ENCODE results near the gene GRXCR2.
"Not testable (repeated sequence)": the region's sequence is repeated elsewhere in the genome, so short reads cannot be mapped to it uniquely, and the experiment has no call there.

GRXCR2 gene

DNA sequence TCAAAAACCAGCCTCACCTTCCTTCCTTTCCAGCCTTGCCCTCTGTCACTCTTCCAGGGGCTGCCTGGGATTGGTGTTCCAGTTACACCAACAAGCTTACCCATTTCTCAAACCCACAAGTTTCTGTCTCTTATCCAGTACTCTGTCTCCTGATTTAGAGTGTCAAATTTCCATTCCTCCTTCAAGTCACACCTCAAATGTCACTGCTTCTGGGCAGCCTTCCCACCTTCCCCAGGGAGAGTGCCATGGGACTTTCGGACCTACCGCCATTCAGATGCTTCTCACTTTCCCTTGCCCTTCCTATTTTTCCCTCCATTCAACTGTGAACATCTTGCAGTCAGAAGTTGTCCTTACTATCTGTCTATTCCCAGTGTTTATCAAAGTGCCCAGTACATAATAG, 2.0 kb upstream of the GRXCR2 start:
- DNase-seq: no peak

DNA sequence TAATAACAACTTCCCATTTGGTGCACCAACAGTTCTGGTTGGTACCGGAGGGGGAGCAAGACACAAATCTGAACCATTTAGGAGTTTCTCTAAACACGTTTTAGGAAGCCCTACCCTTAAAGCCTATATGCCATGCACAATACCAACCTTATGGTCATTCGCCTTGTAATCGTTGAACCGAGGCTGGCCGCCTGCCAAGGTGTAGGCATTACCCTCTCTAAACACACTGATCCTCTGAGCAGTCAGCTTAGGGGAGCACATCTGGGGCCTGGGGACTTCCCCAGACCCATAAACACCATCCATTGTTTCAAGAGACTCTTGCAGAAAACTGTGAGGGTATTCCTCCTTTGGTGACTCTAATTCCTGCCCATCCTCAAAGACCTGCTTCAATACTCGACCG, 328 bp downstream of the GRXCR2 start:
- DNase-seq: peak; percentile 87 to 96

DNA sequence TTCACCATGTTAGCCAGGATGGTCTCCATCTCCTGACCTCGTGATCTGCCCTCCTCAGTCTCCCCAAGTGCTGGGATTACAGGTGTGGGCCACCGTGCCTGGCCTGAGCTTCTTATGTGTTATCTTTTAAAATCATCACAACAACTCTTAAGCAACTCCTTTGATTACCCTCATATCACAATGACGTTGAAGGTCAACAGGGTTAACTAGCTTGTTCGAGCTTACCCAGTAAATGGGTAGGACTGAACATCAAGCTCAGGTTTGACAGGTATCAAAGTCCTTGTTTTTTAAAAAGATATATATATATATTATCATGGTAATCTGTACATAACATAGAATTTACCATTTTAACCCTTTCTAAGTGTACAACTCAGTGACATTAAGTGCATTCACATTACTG, 3.1 kb downstream of the GRXCR2 start:
- no peak for DNase-seq

DNA sequence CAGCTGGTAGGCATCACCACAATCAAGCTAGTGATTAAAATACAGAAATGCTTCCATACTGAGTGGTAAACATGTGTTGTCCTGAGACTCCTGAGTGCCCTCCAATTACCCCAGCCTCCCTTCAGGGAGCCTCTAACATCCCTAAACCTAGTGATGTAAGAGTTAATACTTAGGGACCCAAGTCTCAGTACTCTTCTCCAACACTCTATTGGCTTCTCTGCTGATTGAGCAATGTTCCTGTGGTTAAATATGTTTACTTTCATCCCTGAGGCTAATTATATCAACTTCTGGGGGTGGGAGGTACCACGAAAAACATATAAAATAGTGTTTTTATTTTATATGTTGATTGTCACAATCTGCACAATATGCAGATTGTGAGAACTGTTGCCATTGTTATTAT, 5.0 kb downstream of the GRXCR2 start:
- DNase-seq: no peak

DNA sequence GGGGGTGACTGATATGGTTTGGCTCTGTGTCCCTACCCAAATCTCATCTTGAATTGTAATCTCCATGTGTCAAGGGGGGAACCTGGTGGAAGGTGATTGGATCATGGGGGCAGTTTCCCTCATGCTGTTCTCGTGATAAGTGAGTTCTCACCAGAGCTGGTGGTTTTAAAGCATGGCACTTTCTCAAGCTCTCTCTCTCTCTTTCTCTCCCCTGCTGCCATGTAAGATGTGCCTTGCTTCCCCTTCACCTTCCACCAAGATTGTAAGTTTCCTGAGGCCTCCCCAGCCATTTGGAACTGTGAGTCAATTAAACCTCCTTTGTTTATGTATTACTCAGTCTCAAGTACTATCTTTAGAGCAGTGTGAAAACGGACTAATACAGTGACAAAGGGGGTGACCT, 8.4 kb downstream of the GRXCR2 start:
- DNase-seq: not testable (repeated sequence)

DNA sequence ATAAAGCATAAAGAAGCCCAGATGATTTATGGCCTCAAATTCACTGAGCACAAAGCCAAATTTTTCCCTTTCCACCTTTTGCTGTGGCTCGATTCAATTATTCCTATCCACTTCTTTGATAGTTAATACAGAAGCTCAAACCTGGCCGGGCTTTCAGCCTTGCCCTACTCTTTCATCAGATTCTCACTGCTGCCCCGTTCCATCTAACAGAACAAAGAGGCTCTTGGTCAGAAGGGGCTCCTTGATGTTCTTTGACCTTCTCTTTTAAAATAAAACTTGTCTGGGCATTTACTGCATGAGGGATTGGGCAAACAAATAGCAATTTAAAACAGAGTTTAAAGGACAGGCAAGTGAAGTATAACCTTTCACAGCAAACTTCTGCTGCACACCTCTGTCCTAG, 9.8 kb downstream of the GRXCR2 start:
- no peak for DNase-seq

DNA sequence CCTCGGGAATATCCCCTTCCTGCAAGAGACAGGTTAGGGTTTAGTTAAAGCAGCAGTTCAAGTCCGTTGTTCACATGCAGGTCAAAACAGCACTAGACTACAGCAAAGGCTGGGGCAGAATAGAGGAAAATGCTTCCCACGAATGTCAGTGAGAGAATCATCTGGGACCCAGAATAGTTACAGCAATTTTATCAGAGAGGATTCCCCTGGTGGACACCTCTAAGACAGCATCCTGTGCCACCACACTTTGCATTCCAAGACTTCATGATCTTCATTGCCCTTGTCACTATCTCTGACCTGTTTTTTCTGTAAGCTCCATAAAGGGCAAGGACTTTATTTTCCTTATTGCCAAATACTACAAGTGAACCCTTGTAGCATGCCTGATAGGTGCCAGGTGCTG, 12.9 kb downstream of the GRXCR2 start:
- peak; percentile 25 to 45 for DNase-seq

DNA sequence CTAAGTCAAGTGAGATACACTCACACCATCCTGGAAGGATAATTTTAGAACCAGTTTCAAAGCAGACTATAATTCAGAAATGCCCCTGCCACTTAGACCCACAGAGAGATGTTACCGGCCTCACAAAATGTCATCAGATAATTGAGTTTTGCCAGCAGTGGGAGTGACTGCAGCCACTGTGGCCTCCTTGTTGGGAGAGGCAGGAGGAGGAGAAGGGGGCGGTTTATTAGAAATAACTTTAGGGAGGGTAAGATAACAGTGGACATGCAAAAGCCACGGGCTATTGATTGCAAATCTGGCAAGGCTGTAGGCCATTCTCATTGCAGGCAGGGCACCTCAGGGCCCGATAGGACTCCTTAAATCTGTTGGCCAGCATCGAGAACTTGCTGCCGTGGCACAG, 13.4 kb downstream of the GRXCR2 start:
- DNase-seq: no peak

DNA sequence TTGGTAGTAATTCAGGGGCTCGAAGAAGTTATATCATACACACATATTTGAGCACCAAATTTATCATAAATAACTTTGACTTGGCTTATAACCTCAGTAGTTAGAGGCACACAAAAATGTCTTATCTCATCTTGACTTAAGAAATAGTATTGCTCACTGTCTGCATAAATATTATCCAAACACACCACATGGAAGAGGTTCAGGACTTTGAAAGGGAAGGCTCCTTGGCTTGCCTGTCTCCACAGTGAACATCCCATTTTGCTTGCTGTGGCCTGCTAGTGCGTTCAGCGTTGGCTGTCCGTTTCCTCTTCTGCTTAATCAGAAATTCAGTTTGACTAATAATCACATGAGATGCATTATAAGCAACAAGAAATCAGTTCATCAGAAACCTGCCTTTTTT, 13.9 kb downstream of the GRXCR2 start:
- no peak for DNase-seq

DNA sequence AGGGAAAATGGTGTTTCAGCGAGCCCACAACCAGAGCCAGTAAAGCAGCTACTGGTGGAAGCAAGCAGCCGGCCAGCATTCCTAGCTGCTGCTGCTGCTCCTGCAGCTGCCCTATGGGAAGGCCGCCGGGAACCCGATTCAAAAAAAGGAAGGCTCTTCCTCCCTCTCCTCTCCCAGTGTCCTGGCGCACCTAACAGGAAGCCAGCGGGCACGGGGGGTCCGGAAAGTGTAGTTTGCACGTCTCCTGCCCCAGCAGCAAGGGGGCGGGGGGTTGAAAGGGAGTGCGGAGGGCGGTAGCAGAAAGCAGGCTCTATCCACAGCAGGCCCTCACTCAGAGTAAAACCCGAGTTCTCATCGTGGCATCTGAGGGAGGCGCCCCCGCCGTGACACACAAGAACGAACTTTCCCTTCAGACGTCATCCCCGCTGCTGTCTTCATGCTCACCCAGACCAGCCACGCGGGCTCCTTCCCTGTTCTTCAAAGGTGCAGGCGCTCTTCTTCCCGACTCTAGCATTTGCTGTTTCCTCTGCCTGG, 16.5 kb downstream of the GRXCR2 start:
- no peak for DNase-seq

DNA sequence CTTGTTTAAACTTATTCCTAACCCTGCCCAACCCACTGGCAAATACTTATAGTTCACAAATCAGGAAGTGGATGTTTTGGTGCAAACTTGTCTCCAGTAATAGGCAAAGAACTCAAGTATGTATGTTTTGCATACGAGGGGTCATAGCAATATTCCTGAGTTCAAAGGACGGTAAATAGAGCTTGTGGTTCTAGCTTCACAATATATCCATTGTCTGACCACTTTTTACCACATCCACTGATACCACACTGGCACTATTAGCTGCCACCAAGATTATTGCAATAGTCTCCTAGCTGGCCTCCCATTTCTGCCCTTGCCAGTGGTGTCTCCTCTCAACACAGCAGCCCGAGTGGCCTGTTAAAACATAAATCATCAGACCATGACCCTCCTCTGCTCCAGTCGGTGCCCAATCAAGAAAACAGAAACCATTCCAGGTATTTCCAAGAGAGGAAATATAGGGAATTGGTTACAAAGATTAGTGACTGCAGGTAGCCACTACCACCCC, 17.0 kb downstream of the GRXCR2 start:
- DNase-seq: no peak

DNA sequence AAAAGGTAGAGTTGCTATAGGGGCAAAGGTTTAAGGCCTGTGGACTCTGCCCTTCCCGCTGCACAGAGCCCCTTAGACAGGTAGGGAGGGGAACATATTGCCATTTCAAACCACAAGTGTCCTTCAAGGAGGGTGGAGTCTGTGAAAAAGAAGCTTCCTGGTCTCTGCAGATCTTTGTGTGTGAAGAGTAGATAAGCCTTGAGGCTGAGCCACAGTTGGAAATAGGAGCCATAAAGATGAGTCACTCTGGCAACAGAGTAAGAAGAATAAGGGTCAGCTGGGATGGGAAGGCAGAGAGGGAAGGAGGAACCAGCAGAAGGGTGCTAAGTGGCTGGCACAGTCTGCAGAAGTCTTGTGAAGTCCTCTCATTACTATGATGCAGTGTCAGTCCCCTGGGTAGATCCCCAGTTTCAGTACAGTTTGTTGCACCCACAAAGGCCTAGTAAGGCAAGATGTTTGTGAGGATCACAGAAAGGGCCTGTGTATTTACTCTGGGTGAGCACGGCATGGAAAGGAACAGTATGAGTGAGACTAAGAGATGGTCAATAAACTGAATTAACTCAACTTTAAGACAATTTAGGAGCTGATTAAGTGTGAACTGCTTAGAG, 18.1 kb downstream of the GRXCR2 start:
- no peak for DNase-seq

DNA sequence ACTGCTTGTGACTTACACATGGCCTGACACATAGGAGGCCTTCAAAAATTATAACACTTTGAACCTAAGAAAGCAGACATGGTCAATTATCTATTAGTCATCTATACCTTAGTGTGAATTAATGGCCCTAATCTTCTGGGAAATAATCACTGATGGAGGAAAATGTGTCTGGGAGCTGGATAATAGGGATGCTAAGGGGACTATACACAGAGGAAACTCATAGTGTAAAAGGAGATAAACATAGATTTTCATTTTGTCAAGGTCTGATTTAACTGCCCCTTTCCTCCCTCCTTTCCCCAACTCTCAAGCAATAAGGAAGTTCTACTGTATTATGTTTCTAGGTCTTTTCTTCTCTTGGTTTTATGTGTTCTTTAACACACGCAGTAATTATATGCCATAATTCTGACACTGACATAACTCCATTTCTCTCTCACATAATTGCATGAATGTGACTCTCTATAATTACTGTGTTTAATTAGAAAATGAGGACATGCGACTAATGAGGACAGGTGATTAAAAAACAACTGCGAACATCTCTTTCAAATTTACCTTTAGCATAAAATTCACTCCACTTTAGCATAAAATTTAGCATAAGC, 18.9 kb downstream of the GRXCR2 start:
- no peak for DNase-seq

DNA sequence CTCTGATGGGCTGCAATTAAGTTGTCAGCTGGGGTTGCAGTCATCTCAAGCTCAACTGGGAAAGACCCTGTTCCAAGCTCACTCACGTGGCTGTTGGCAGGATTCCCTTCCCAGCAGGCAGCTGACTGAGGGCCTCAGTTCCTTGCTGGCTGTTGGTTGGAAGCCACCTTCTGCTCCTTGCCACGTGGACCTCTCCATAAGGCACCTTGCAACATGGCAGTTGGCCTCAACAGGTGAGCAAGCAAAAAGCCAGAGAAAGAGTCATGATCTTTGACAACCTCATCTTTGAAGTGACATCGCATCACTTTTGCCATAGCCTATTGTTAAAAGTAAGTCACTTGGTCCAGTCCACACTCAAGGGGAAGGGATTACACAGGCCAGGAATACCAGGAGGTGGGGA, 19.8 kb downstream of the GRXCR2 start:
- no peak for DNase-seq

DNA sequence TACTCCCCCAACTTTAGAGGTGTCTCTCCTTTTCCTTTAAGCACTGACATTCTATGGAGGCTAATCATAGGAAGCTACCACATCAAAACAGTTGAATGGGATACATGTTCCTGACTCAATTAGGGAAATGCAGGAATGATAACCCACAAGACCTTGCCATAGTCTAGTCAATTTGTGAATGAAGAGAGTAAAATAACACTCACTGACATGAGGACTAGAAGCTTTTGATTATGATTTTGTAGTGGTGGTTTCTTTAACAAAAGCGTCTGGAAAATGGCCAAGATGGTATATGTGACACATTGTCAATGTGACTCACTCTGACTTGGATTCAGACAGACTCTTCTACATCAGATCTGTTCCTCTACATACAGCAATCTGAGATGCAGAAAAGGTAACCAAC, 24.0 kb downstream of the GRXCR2 start:
- no peak for DNase-seq

DNA sequence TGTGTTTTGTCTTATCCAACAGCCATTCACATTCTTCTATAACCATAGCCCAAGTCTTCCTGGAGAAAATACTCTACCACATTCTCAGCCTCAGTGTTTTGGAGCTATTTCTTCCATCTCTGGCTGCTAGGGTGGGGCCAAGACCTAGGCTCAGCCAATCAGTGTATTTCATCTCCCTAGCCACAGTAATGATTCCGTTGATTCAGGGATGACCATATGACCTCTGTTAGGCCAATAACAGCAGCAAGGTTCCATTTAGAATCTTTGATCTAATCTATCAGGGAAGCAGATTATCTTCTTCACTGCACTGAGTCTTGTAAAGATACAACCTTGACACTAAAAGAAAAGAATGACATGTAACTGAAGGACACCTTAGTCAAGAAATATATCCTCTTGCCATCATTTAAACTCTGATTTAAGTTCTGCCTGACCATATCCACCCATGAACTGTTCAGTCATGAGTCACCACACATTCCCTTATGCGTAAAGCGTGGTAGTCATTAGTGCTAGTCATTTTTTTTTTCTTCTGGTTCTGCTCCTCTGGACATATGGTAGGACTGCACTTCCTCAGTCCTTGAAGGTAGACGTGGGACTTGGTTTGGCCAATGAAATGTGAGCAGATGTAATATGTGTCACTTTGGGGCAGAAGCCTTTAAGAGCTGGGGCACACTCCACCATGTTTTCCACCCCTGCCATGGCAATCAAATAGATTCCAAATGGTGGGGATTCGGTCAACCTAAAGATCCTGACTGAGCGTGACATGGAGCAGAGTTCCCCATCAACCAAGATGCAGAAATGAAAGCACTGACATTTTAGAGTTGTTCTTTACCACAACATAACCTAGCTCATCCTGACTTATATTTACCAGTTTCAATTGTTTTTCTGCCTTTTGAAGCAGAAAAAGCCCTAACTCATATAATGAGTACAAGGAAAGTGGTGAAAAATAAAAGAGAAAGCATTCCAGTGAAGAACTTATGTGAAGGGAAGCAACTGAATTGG, 25.0 kb downstream of the GRXCR2 start:
- DNase-seq: no peak

DNA sequence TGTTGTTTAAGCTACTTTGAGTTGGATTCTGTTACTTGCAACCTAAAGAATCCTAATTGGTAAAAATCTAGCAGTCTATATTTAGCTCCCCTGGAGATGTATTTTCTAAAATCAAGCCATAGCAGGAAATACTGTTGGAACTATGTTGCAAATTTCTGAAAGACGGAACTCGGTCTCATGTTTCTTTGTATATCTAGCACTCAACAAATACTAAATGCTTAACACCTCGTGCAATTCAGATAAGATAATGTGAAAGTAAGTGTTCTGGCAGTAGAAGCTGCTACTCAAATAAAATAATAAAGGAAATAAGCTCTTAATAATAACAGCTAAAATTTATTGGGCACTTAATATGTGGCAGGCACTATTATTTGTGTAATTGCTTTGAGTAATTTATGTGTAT, 26.7 kb downstream of the GRXCR2 start:
- DNase-seq: no peak

DNA sequence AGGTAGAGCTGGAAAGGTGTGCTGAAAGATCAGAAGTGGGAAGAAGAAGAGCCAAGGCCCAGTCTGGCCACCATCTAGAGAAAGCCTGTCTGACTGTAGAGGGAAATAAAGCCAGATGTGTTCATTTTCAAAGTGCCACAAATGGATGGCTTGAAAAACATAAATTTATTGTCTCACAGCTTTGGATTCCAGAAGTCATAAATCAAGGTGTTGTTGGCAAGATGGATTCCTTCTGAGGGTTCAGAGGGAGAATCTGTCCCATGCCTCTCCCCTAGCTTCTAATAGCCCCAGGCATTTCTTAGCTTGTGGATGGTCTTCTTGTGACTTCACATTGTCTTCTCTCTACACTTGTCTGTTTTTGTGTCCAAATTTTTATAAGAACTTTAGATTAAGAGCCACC, 31.5 kb downstream of the GRXCR2 start:
- DNase-seq: no peak

DNA sequence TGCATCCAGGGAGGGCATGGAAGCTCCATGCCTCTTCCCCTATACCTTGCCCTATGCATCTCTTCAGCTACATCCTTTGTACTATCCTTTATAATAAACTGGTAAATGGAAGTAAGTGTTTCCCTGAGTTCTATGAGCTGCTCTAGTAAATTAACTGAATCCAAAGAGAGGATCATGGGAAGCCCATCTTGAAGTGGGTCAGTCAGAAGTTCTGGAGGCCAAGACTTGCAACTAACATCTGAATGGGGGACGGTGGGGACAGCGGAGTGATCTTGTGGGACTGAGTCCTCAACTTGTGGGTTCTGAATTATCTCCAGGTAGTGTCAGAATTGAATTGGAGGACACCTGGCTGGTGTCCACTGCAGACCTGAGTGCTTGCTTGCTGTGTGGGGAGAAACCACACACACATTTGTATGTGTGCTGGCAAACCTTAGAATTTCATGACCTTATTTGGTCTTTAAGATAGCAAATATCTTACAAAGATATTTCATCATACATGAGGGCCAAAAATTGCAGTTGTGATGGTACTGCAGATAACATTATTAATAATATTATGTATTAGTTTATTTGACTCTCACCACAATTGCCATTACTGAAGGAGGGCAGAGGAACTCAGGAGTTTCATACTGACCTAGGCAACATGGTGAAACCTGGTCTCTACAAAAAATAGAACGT, 32.2 kb downstream of the GRXCR2 start:
- no peak for DNase-seq

DNA sequence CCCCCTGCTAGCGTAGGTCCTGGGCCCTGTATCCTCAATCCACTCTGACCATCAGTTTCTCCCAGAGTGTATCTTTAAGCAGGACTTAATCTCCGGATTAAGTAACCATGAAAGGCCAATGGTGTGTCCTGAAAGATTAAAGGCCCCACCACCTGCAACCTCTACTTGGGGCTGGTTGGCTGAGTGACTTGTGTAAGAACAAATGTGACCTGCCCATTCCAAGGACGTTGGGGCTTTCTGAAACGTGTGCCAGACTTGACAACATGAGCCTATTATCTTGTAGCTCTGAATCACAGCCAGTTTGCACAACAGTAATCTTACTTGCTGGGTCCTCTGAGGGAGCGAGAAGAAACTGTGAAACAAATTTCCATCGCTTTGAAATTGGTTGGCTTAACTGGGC, 34.5 kb downstream of the GRXCR2 start:
- DNase-seq: peak; percentile 81 to 93

DNA sequence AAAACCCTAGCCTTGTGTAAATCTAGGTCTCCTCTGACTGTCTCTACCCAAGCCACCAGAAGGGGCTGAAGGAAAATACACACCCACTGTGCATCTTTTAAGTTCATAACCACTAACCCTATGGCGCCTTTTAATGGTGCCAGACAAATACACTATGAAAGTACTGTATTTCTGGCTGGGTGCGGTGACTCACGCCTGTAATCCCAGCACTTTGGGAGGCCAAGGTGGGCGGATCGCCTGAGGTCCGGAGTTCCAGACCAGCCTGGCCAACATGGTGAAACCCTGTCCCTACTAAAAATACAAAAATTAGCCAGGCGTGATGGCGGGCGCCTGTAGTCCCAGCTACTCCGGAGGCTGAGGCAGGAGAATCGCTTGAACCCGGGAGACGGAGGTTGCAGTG, 36.6 kb downstream of the GRXCR2 start:
- not testable (repeated sequence) for DNase-seq

DNA sequence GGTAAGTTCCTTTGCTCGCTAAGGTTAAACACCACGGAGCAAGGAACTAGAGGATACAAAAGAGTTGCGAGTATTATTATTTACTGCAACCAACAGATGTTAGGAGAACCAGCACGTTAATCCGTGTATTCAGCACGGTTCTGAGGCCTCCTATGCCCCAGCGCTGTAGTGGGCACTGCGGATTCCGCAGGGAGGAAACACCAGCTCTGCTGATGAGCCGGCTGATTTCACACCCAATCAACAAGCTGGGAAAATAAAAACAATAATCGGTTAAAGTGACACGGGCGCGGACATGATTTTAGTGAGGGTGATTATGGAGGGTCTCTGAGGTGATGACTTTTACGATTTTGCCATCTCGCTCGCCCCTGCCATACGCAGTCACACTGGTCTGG, 37.0 kb downstream of the GRXCR2 start:
- peak in 1 of 2 experiments; percentile 32 for DNase-seq
